SU-DHL-6 (cell line): ENCODE measurements around the gene FASLG.

ENCODE experiments used
- H2AFZ ChIP-seq: fragments of 200-600 bp; sonication (generic); 2 replicates; pipeline ENCODE4 v1.6.1; 2014; ENCODE audit warnings: low read depth, mild to moderate bottlenecking, moderate library complexity, mixed read lengths, antibody characterized with exemption, low read length; ENCODE audit not compliant: severe bottlenecking
- H3F3A ChIP-seq: fragments of 200-600 bp; shearing (Covaris generic); 2 replicates; pipeline ENCODE4 v1.6.0; 2016; ENCODE audit warnings: antibody characterized with exemption, mild to moderate bottlenecking; ENCODE audit not compliant: insufficient read depth
- H3K27ac ChIP-seq: fragments of 200-600 bp; sonication (generic); 2 replicates; pipeline ENCODE4 v1.5.1; 2016; ENCODE audit warnings: low read depth, mild to moderate bottlenecking, low read length, moderate library complexity, mixed read lengths
- H3K27me3 ChIP-seq: fragments of 200-600 bp; sonication (generic), shearing (Covaris generic); 2 replicates; pipeline ENCODE4 v1.6.0; 2014; ENCODE audit warnings: mild to moderate bottlenecking, low read length
- H3K36me3 ChIP-seq: fragments of 200-600 bp; sonication (generic); 2 replicates; pipeline ENCODE4 v1.6.1; 2014; ENCODE audit warnings: mild to moderate bottlenecking, low read length, mixed read lengths
- H3K4me2 ChIP-seq: fragments of 300-600, 200-600 bp; shearing (Covaris generic), sonication (generic); 2 replicates; pipeline ENCODE4 v1.6.0; 2014; ENCODE audit warnings: low read length, low read depth, mild to moderate bottlenecking; ENCODE audit not compliant: poor library complexity, severe bottlenecking
- H3K4me3 ChIP-seq: fragments of 200-600 bp; sonication (generic); 2 replicates; pipeline ENCODE4 v1.5.1; 2014; ENCODE audit warnings: antibody characterized with exemption, low read length, mild to moderate bottlenecking, mixed read lengths; ENCODE audit not compliant: insufficient read depth, poor library complexity, severe bottlenecking
- H3K79me2 ChIP-seq: fragments of 200-600 bp; sonication (generic); 2 replicates; pipeline ENCODE4 v1.6.1; 2014; ENCODE audit warnings: mild to moderate bottlenecking, low read length, moderate library complexity; ENCODE audit not compliant: insufficient read depth
- H3K9ac ChIP-seq: fragments of 200-600 bp; sonication (generic); 2 replicates; pipeline ENCODE4 v1.7.0; 2014; ENCODE audit warnings: mild to moderate bottlenecking, low read length
- H3K9me2 ChIP-seq: fragments of 200-600 bp; sonication (generic); replicated peaks from 2 replicates; pipeline ENCODE4 v1.6.1; 2014; ENCODE audit warnings: low read length; ENCODE audit not compliant: insufficient read depth
- H3K9me3 ChIP-seq: fragments of 200-600 bp; sonication (generic); 2 replicates; pipeline ENCODE4 v1.6.1; 2014; ENCODE audit warnings: low read length, mixed read lengths; ENCODE audit not compliant: insufficient read depth
- H4K20me1 ChIP-seq: fragments of 200-600 bp; sonication (generic); 2 replicates; pipeline ENCODE4 v1.6.1; 2014; ENCODE audit warnings: low read depth, mild to moderate bottlenecking, antibody characterized with exemption, low read length, moderate library complexity, mixed read lengths
- EZH2phosphoT487 ChIP-seq: fragments of 200-600 bp; sonication (generic), shearing (Covaris generic); conservative IDR thresholded peaks from 2 replicates; pipeline ENCODE4 v1.6.1; 2018; ENCODE audit warnings: mild to moderate bottlenecking, antibody characterized with exemption, low read length, moderate library complexity, mixed read lengths
- TF ChIP-seq, protein P1 (sequence below): fragments of 200-600 bp; sonication (generic); IDR thresholded peaks from one replicate; pipeline ENCODE4 v1.5.1; 2017; ENCODE audit warnings: antibody characterized with exemption, mild to moderate bottlenecking, low read length, moderate library complexity; ENCODE audit not compliant: insufficient read depth, poor library complexity, severe bottlenecking

FASLG gene

DNA sequence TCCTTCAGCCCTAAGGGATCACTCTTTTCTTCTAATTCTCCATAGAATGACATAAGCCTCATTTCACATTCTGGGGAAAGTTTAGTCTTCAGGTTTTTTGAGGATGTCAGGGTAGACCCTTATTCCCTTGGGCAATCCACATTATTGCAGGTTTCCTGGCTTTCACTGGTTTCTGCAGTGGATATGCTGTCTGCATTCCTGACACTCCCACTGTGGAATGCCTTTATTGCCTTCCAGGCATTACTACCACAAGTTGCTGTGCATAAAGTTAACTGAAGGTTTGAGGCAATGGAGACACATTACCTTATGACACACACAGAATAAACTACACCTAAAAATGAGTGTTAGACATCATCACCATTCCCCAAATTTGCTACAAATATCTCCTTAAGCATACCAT, 12.7 kb downstream of the FASLG start:
- no peak overlapping the region for H2AFZ ChIP-seq
- H3K79me2 ChIP-seq = no peaks in the 10 kb centered on the region
- H3K9ac ChIP-seq = no peak overlapping the region
- no peak for TF ChIP-seq EZH2phosphoT487
- TF ChIP-seq, protein P1, sequence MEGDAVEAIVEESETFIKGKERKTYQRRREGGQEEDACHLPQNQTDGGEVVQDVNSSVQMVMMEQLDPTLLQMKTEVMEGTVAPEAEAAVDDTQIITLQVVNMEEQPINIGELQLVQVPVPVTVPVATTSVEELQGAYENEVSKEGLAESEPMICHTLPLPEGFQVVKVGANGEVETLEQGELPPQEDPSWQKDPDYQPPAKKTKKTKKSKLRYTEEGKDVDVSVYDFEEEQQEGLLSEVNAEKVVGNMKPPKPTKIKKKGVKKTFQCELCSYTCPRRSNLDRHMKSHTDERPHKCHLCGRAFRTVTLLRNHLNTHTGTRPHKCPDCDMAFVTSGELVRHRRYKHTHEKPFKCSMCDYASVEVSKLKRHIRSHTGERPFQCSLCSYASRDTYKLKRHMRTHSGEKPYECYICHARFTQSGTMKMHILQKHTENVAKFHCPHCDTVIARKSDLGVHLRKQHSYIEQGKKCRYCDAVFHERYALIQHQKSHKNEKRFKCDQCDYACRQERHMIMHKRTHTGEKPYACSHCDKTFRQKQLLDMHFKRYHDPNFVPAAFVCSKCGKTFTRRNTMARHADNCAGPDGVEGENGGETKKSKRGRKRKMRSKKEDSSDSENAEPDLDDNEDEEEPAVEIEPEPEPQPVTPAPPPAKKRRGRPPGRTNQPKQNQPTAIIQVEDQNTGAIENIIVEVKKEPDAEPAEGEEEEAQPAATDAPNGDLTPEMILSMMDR = no peak
- H3K27me3 ChIP-seq = no peaks in the 10 kb centered on the region; the same call in 1 of the 2 replicates
- H3K36me3 ChIP-seq = no peaks in the 10 kb centered on the region
- H3F3A ChIP-seq = no peaks in the 10 kb centered on the region
- no peak overlapping the region for H3K27ac ChIP-seq
- H3K4me2 ChIP-seq = no peak overlapping the region
- no peak overlapping the region for H3K4me3 ChIP-seq
- H3K9me2 ChIP-seq = no peaks in the 10 kb centered on the region
- no peaks in the 10 kb centered on the region for H4K20me1 ChIP-seq
- H3K9me3 ChIP-seq = no peaks in the 10 kb centered on the region

GRCh38 chr1:172672720-172673119, 13.8 kb downstream of the FASLG start:
- Histone ChIP-seq H3K9me2 (no peaks in the 10 kb centered on the region), H3K36me3 (no peaks in the 10 kb centered on the region), H2AFZ (no peak overlapping the region), H3K27ac (no peak overlapping the region), H3K79me2 (no peaks in the 10 kb centered on the region), H3K4me2 (no peak overlapping the region), H3K4me3 (no peak overlapping the region), H3K9me3 (no peaks in the 10 kb centered on the region), H4K20me1 (no peaks in the 10 kb centered on the region), H3F3A (no peaks in the 10 kb centered on the region), H3K27me3 (no peaks in the 10 kb centered on the region; the same call in 1 of the 2 replicates), H3K9ac (no peak overlapping the region)
- TF ChIP-seq EZH2phosphoT487 = no peak
- TF ChIP-seq, protein P1 = no peak

DNA sequence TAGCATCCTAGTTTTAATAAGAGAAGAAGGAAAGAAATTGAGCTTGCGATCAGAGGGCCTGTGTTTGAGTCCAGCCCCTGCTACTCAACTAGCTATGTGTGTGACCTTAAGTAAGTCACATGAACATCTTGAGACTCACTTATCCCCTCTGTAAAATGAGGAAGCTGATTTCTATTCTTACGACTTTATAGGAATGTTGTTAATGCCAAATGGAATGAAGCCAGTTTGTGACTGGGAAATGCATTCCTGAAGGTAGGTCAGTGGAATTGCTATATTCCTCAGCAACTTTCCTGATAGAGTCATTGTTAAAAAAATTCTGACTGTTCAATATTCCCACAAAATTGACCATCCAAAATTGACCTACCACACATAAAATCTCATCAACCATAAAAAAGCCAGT, 14.9 kb downstream of the FASLG start:
- Histone ChIP-seq H3K4me3 (no peak overlapping the region), H3K9me3 (no peaks in the 10 kb centered on the region), H3K79me2 (no peaks in the 10 kb centered on the region), H2AFZ (no peak overlapping the region), H3F3A (no peaks in the 10 kb centered on the region), H3K27me3 (no peaks in the 10 kb centered on the region), H4K20me1 (no peaks in the 10 kb centered on the region), H3K36me3 (no peaks in the 10 kb centered on the region), H3K4me2 (no peak overlapping the region), H3K27ac (no peak overlapping the region), H3K9me2 (no peaks in the 10 kb centered on the region), H3K9ac (no peak overlapping the region)
- TF ChIP-seq, protein P1 = no peak
- TF ChIP-seq EZH2phosphoT487 = no peak
